Epithelial cell of prostate (primary cell): ENCODE results near the gene HOXC12.
A peak's percentile ranks its signal among the peaks of the same experiment; 100 is the strongest.

Experiments
- DNase-seq: peaks from one replicate; pipeline ENCODE4 v3.0.0-alpha.2; 2011; ENCODE audit warnings: low read depth, low spot score
- H3K27ac ChIP-seq: fragments of 450-650 bp; 2 replicates; pipeline ENCODE4 v1.5.1; 2017; ENCODE audit warnings: mild to moderate bottlenecking

Gene HOXC12, protein sequence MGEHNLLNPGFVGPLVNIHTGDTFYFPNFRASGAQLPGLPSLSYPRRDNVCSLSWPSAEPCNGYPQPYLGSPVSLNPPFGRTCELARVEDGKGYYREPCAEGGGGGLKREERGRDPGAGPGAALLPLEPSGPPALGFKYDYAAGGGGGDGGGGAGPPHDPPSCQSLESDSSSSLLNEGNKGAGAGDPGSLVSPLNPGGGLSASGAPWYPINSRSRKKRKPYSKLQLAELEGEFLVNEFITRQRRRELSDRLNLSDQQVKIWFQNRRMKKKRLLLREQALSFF

DNA sequence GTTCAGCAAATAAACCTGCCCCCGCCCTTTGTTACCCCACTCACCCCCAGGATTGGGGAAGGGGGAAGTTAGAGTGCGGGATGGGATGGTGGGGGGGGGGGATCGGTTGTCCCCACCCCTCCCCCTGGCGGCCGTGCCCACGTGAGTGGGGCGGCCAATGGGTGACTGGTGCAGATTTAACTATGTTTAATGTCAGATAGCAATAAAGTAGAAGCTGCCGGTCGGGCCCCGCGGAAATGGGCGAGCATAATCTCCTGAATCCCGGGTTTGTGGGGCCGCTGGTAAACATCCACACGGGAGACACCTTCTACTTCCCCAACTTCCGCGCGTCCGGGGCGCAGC is at the start of gene HOXC12:
TSS of gene HOXC12 (plus strand) at position 210 of the 342 bp plus-strand sequence. CDS start at position 237, 27 bp downstream.
- H3K27ac ChIP-seq: no peak within 1 kb of the TSS
- DNase-seq: no peak

DNA sequence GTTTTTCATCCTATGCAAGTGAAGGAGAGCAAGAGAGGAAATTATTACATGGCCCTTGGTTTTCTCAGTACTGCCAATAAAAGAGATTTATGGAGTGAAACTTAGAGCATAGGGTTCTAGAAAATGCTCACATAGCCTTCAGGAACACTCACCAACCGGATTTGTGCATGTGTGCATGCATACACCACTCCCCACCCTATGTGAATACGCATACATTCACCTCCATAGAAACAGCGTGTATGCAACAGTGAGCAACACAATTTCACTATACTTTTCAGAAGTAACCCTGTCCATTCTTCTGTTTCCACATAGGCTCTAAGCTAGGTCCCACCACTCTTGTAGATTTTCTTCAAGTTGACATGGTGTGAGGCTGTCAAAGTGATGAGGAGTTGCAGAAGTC is 47.6 kb upstream of the HOXC12 start:
- no peak for DNase-seq
- H3K27ac ChIP-seq: no peak overlapping the region

DNA sequence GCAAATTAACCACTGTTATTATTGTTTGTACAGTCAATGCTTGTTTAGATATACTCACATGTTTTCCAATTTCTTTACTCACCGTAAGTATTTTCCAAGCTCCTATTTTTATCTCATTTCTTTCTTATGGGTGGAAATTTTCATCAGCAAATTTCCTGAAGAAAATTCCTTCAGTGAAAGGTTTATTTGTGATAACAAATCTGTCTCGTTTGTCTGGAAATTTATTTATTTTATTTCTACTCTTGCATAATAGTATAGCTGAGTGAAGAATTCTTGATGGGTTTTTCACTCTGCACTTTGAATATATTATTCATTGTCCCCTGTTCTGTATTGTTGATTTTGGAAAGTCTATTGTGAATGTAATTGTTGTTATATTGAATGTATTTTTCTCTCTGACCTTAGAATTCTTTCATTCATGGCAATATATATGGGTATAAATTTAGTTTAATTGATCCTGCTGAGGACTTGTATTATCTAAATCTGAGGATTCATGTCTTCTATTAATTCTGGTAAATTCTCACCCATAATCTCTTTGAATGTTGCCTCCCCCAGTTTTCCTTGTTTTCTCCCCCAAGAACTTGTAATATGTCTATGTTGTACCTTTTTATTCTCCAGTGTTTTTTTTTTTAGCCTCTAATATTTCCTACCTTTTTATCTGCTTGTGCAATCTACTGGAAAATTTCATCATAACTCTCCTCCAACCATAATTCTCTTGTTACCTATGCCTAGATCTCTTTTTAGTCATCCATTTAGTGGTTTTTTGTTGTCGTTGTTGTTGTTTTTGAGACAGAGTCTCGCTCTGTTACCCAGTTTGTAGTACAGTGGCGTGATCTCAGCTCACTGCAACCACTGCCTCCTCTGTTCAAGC is 37.7 kb upstream of the HOXC12 start:
- no peak for DNase-seq
- H3K27ac ChIP-seq: no peak overlapping the region

DNA sequence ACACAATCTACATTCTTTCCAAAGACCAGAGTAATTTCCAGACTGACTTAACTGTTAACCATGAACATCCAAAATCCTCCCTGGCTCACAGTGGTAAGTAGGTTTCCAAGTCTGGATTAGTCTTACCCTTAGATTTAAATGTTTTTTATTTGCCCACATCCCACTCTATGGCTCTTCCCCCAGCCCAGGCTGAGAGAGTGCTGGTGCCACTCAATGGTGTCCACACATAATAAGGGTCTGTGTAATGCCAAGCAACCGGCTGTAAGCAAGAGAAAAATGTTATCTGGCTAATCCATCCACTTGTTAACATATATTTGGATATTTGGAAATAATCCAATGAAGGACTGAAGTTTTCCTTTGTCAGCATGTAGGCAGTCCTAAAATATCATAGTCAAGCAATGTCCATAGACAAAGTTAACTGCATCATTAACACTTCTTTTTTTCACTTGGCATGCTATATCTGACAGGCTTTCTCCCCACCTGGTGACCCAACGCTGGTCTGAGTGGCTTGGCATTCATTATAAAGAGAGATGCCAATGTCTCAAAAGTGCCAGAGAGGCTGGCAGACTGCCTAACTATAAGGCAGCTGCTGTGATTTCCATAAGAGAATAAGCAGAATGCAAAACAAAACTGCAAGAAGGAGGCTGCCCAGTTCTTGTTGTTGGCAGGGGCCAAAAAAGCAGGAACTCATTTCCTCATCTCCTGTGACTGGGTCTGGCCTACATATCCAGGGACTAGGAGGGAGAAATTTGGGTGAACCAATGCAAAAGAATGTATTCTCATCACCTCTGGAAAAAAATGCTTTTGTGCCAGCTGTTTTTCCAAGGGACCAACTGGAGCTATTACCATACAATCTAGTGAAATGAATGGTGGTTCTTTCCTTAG is 29.9 kb upstream of the HOXC12 start:
- no peak overlapping the region for H3K27ac ChIP-seq
- DNase-seq: no peak

DNA sequence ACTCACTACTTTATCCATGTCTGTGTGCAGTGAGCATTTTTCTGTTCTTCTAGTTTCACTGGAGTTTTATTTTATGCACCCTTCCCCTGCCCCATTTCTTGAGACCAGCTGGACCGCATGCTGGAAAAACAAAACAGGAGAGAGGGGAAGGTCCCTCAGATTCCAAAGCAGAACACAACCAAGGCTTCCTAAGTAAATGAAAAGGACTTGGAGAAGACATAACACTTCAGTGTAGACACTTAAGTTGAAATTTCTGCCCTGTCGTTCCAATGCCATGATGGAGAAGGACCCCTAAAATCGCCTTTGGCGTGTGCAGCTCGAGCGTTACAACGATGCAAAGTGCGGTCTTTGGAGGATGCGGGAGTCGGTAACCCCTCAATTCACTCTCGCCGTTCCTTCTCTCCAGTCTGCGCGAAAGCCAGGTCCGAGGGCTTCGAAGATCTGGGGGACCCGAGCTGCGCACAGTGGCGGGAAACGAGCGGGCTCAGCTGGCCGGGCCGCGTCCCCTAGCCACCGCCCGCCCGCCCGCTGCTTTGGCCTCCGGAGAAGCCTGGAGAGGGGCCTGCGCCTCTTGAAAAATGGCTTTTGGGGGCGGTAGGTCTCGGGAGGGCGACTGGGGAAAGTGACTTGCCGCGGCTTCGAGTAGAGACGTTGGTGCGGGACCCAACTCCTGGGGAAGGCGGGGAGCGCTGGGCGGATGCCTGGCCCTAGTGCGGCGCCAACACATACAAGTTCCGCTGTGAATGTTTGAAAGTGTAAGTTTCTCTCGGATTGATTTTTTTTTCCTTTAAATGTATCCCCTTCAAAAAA is 27.3 kb upstream of the HOXC12 start:
- no peak overlapping the region for H3K27ac ChIP-seq

DNA sequence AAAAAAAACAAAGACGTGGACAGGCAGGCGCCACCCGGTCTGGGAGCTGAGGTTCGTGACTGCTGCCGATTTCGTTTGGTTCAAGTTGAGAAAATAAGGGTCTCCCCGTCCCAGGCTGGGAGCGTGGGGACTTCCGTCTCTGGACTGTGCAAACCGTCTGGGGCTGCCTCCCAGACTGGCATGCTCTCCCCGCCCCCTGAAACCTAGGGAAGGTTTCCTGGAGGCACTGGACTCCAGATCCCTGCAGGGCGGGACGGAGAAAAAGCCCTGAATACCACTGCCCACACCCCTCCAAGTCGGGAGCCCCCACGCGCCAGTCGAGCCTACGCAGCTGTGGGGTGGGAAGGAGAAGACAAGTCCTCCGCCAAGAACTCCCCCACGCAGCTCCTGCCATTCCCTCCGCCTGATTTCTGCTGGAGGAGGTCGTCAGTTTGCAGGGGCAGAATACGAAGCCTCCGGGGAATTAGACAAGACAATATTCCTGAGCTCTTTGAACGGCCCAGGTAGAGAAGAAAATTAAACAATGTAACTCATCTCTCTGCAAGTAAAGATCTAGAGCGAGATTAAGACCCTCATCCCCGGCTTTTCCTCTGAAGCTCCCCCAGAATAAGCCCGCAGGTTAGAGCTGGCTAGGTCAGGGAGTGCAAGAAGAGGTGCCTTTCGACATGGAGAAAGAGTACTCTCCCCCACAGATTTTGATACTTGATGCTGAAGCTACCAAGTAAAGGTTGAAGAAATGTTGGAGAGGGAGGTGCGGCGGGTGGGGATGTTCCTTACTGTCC is 26.5 kb upstream of the HOXC12 start:
- no peak overlapping the region for H3K27ac ChIP-seq
- DNase-seq: no peak

More for the DNA sequence above, 27.3 kb upstream of the HOXC12 start:
- DNase-seq: no peak

DNA sequence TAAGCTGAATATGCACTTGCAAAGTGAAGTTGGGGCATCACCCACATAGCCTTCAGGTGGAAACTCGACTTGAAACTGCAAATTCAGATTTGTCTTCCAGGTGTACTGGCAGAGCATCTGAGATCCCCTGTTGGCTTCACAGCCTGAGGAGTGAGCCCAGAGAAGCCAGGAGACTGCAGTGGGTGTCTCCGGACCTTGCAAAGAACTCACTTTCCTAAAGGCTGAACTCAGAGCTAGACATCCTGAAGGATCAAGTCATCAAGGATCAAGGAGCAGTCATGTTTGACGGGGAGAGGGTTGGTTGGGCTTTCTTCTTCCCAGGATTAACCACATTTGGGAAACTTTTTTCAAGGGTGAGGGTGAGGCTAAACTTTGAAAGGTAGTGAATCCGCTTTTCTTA is 25.2 kb upstream of the HOXC12 start:
- DNase-seq: no peak
- no peak overlapping the region for H3K27ac ChIP-seq

DNA sequence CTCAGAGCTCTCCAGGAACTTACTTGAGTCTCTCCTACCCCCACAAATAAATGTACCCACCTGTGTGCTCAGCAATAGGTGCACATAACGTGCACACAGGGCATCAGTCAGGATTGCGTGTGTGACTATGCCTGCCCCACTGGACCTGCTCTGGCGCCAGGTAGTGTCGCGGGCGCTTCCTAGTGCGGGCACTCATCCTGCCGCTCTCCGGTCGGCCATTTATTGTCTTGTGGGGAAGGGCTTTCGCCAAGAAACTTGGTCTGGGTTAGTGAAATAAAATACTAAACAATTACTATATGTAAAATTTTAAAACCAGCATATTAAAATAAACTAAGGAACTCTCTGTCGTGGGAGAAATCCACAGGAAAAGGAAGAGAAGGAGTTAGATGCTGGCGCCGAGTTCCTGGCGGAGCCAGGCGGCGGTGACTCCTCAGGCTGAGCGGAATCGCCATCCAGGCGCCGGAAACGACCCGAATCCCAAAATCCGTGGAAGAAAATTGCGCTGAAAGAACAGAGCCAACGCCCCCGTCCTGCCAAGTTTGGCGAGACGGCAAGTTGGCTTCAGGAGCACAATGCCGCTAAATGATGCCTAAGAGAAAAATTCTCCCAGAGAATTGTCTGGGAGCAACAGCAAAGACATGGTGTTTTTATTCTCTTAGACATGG is 24.0 kb upstream of the HOXC12 start:
- DNase-seq: no peak
- H3K27ac ChIP-seq: no peak overlapping the region

DNA sequence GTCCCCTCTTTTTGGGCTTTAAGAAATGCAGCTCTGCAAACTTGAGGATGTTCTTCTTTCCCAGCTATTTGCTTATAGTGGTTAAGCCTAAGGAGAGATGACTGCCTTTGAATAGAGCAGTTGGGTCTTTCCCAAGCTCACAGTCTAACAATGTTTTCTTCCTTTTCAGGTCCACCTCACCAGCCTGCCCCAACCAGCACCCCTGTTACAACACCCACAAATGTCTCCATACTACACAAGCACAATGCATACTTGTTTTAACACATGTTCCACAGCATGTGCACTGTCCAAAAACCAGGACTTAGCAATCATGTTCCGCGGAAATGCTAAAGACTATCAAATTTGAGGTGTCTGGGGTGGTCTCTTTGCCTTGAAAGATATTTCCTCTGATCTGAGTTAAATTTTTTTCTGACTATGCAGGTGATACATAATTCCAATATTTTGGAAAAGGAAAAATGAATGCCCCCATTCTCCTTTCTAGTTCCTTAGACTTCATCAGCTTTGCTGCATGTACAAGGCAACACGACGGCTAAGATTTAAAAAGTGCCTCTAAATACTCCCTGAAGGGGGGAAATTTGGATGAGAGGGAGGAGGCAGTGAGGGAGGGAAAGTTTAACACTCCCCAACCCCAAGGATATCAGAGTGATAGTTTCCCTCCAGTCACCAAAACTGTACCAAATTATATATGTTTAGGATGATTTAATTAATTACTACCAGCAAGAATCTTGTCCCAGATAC is 22.7 kb upstream of the HOXC12 start:
- H3K27ac ChIP-seq: no peak overlapping the region
- DNase-seq: no peak

DNA sequence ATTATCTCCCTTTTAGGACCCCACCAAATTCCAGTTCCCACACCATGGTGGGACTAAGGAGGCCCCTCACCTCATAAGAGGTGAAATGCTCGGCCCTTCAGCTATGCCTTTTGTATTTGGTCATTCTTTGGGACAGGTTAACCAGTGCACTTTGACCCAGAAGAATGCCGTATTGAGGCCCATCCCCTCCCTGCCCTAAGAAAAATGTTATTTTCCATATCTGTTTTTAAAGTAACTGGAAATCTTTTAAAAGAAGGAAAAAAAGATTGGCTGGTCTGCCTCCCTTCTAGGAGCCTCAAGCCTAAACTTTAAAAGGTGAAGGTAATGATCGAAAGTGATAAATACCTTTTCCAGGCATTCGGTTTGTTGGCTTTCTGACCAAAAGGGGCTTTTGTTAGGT is 21.8 kb upstream of the HOXC12 start:
- no peak overlapping the region for H3K27ac ChIP-seq
- DNase-seq: no peak

DNA sequence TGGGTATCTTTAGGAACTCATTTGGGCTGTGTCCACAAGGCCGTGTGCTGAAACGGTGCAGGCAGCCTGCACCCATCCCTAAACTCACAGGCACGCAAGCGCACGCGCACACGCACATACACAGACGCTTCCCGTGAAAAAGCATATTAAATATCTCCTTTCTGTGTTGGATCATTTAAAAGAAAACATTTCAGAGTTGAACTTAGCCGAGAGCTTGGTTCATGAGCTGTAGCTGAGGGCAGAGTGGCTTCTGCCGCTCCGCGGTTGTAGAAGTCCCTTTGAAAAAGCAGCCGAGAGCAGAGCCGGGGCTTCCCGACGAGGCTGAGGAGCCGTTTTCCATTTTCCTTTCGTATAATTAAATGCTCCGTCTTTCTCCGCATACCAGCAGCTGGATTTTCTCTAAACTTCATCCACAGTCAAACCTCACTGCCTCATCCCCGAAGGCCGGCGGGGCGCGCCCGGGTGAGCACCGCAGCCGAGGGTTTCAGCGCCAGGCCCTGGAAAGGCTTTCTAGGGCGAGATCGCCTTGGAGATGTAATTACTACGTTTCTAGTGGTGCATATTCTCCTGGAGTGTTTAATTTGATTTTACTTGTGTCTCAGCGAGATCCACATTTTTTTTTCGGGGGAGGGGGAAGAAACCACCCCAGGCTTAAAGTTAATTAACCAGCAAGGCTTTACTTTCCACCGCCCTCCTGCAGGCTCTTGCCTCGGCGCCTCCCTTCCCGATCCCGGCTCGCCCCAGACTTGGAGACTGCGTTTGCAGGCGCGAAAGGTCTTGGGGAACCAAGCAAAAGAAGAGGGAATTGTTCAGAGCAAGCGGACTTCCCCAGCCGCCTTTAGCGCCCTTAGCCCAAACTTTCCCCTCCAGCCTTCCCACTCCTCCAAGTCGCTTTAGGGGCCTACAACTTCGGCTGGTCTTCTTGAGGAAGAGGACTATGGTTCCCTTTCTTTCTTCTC is 19.0 kb upstream of the HOXC12 start:
- H3K27ac ChIP-seq: no peak overlapping the region
- no peak for DNase-seq

DNA sequence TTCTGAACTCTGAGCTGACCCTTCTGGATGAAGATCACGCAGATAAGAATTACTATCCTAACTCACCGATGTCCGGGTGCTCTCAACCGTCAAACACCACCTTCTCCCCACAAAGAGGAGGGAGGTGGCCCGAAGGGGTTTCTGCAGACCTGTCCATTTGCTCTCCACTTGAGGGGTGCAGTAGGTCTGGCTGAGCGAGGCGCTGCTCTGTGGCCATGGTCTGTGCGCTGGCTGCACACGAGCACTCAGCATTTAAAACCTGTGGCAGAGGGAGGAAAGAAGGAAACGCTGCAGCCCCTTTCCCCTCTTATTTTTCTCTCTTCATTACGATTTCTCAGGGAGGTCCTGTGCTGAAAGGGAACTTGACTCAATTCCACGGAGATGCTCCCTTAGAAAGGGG is 17.6 kb upstream of the HOXC12 start:
- DNase-seq: no peak
- H3K27ac ChIP-seq: no peak overlapping the region

DNA sequence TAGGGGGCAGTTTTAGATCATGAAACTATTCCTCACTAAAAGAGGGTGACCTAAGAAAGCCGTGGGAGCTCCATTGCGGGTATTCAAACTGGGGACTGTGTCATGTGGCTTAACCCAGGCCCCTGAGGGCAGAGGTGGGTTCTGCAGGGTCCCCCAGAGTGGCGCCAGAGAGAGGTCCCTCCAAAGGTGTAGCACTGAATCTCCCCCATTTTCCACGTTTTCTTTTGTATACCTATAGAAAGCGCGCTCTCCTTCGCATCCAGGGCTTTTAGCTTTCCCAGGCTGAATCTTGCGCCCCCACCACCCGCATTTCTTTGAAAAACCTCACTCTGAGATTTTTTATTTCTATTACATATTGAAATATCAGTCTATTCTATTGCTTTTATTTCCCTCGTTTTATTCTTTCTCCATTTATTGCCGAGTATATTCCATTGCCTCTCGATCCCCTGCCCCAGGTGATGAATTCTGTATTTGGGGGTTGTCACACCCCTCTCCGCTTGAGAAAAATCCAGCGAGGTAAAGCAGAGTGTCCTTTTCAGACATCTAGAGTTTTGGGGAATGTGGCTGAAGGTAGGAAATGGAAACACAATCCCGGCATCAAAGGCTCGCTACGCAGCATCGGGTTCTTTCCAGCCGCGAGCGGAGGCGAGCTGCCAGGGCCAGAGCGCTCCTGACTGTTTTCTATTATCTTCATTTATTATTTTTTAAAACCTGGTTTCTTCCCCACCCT is 16.9 kb upstream of the HOXC12 start:
- H3K27ac ChIP-seq: no peak overlapping the region
- no peak for DNase-seq

DNA sequence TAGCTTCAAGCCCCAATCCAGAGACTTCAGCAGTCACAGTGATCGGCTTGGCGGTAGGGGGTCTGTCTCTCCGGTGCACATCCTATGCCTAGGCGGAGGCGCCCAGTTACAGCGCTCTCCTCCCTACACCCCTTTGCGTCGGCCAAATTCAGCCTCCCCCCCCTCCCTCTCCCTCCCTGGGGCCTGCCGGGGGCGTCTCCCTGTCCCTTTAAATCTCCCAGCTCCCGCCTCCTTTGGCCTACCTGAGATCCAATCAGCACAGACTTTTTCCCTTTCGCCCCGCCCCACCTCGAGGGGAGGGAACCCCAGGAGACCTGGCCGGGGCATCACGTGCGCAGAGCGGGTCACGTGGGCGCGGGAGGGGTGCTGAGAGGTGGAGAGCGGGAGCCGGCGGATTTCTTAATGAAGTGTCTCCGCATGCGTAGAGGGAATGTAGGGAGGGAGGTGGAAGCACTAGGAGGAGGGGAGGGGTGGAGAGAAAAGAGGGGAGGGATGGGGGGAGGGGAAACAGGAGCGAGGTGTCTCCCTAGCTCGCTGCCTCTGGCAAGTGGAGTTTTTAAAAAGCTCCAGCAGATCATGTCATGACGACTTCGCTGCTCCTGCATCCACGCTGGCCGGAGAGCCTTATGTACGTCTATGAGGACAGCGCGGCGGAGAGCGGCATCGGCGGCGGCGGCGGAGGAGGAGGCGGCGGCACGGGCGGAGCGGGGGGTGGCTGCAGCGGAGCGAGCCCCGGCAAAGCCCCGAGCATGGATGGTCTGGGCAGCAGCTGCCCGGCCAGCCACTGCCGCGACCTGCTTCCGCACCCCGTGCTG is 16.2 kb upstream of the HOXC12 start, which contains the start of gene HOXC13:
TSS of gene HOXC13 (plus strand) at position 506 of the 815 bp plus-strand sequence. CDS start at position 582, 76 bp downstream.
- H3K27ac ChIP-seq: no peak within 1 kb of the TSS
- peak; percentile 89 for DNase-seq
